Stimulated activated CD8-positive, alpha-beta memory T cell treated with anti-CD3 and anti-CD28 coated beads, Interleukin-4, amount 100 ng/mL, for 24 hours (primary cell): ENCODE data around the gene ZBTB38.
A peak's percentile ranks its signal among the peaks of the same experiment; 100 is the strongest.

ENCODE experiments used
- DNase-seq: peaks from one replicate; pipeline ENCODE4 v3.0.0-alpha.2; 2020; ENCODE audit warnings: low read depth

ZBTB38 gene

GRCh38 chr3:141387516-141387915, 19.2 kb downstream of the ZBTB38 start:
- no peak for DNase-seq

- DNase-seq, result no peak
These were observed 20.1 kb downstream of the ZBTB38 start for GRCh38 chr3:141388395-141388794.

- DNase-seq, result no peak
These were observed 20.7 kb downstream of the ZBTB38 start for GRCh38 chr3:141388823-141389621.

- DNase-seq, result no peak
These were observed 21.4 kb downstream of the ZBTB38 start for GRCh38 chr3:141389703-141390102.

GRCh38 chr3:141390747-141391146, 22.4 kb downstream of the ZBTB38 start:
- DNase-seq, result no peak

- DNase-seq, result no peak
These were observed 23.1 kb downstream of the ZBTB38 start for GRCh38 chr3:141391298-141391990.

- no peak for DNase-seq
These were observed 23.6 kb downstream of the ZBTB38 start for GRCh38 chr3:141391991-141392316.

- DNase-seq, result no peak
These were observed 24.1 kb downstream of the ZBTB38 start for GRCh38 chr3:141392416-141392815.

GRCh38 chr3:141392897-141393734, 24.8 kb downstream of the ZBTB38 start:
- DNase-seq, result no peak

GRCh38 chr3:141393735-141394076, 25.4 kb downstream of the ZBTB38 start:
- no peak for DNase-seq

- DNase-seq, result no peak
These were observed 26.3 kb downstream of the ZBTB38 start for GRCh38 chr3:141394560-141394959.

- DNase-seq, result no peak
These were observed 26.8 kb downstream of the ZBTB38 start for GRCh38 chr3:141395005-141395589.

GRCh38 chr3:141397996-141398395, 29.7 kb downstream of the ZBTB38 start:
- no peak for DNase-seq

- DNase-seq, result no peak
These were observed 30.9 kb downstream of the ZBTB38 start for GRCh38 chr3:141399200-141399599.

- DNase-seq, result no peak
These were observed 32.0 kb downstream of the ZBTB38 start for GRCh38 chr3:141400073-141400971.

- no peak for DNase-seq
These were observed 32.8 kb downstream of the ZBTB38 start for GRCh38 chr3:141401095-141401494.

GRCh38 chr3:141401573-141402475, 33.5 kb downstream of the ZBTB38 start:
- DNase-seq, result peak; percentile 22

- peak; percentile 20 for DNase-seq
These were observed 34.3 kb downstream of the ZBTB38 start for GRCh38 chr3:141402476-141403171.

GRCh38 chr3:141403576-141403975, 35.3 kb downstream of the ZBTB38 start:
- DNase-seq, result no peak

- DNase-seq, result no peak
These were observed 36.7 kb downstream of the ZBTB38 start for GRCh38 chr3:141405025-141405424.
